Central memory CD8-positive, alpha-beta T cell (primary cell): ENCODE measurements around the gene BPIFB3.

Experiments
- ATAC-seq: fragments of 150-1000 bp; cut with Tn5 transposase; replicated peaks from 2 replicates; pipeline ENCODE4 v1.10.0; 2022; ENCODE audit warnings: mild to moderate bottlenecking, moderate FRiP score, moderate number of reproducible peaks; ENCODE audit not compliant: poor library complexity, severe bottlenecking; ENCODE audit errors: extremely low read depth
- DNase-seq, 2 donors: peaks; one replicate each; pipeline ENCODE4 v3.0.0; 2021; ENCODE audit warnings: low spot score in 2 of 2
- H3K27ac Mint-ChIP-seq: one replicate; pipeline ENCODE4 v1.8.0; 2022; ENCODE audit warnings: low read depth, mild to moderate bottlenecking, moderate library complexity, mixed read lengths
- H3K27me3 Mint-ChIP-seq: one replicate; pipeline ENCODE4 v1.8.0; 2022; ENCODE audit warnings: mixed read lengths
- H3K36me3 Mint-ChIP-seq: one replicate; pipeline ENCODE4 v1.8.0; 2022; ENCODE audit warnings: mild to moderate bottlenecking, moderate library complexity, mixed read lengths; ENCODE audit not compliant: insufficient read depth
- H3K4me1 Mint-ChIP-seq: one replicate; pipeline ENCODE4 v1.8.0; 2022; ENCODE audit warnings: mixed read lengths
- H3K4me3 Mint-ChIP-seq: one replicate; pipeline ENCODE4 v1.8.0; 2022; ENCODE audit warnings: mild to moderate bottlenecking, moderate library complexity, mixed read lengths
- H3K9me3 Mint-ChIP-seq: one replicate; pipeline ENCODE4 v1.8.0; 2022; ENCODE audit warnings: mixed read lengths

The BPIFB3 gene

DNA sequence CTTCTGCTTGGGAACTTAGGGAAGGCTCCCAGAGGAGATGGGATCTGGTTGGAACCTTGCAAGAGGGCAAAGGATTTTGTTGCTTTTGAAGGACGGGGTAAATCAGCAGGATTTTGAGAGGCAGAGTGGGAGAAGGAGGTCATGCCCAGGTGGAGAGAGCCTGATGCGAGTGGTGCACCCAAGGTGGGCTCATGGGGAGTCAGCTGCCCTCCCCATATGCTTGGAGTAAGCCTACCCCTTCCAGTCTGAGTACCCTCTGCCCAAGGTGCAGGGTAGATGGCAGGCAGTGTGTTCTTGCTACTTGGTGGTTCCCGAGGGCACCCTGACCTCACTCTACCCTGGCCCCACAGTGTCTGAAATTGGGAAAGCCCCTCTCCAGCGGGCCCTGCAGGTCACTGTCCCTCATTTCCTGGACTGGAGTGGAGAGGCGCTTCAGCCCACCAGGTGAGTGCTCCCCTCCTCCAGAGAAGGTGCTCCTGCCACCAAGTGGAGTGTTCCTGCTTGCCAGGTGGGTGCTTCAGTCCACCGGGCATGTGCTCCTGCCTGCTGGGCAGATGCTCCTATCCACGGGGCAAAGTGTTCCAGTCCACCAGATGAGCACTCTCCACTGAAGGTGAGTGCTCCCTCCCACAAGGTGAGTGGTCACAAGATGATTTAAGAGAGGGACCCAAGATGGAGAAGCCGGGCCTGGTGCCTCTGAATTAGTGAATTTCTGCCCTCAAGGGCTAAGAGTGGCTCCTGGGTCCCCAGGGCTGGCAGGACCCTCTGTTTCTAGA, 42.8 kb upstream of the BPIFB3 start:
- no peaks in the 10 kb centered on the region for H3K9me3 Mint-ChIP-seq
- H3K36me3 Mint-ChIP-seq, result no peaks in the 10 kb centered on the region
- H3K27me3 Mint-ChIP-seq, result no peaks in the 10 kb centered on the region
- H3K4me1 Mint-ChIP-seq, result no peaks in the 10 kb centered on the region
- ATAC-seq (no peak), DNase-seq (no peak)
- no peak overlapping the region for H3K27ac Mint-ChIP-seq
- no peak overlapping the region for H3K4me3 Mint-ChIP-seq

DNA sequence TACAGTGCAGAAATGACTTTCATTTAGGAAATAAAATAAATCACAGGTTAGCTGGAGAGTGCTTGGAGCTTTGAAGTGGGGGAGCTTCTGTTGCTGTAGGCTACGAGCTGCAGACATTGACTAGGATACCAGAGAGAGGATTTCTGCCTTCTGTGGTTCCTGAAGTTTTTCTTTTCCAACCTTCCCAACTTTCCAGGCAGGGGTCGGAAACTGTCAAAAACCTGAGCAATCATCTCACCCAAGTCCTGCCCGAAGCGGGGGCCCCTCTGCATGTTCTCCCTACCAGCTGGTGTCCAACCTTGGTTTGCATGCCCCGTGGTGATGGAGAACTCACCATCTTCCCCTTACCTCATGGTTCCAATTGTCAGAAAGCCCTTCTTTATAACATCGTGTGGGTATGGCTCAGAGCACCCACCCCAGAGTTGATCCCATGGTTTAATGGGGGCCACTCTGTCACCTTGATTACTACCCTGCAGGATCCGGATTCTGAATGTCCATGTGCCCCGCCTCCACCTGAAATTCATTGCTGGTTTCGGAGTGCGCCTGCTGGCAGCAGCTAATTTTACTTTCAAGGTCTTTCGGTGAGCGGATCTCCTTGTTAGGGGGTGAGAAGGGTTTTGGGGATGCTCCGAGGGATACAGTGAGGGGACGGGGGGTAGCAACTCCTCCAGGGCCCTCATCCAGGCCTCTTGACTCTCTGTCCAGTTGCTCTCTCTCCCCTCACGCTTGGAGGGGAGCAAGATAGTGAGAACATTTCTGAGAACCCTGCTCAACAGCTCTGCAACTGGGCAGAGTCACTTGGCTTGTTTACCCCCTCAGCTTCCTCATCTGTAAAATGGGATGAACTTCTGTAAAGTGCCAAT, 41.1 kb upstream of the BPIFB3 start:
- Mint-ChIP-seq H3K27ac (no peak overlapping the region), H3K4me3 (no peak overlapping the region), H3K27me3 (no peaks in the 10 kb centered on the region), H3K9me3 (no peaks in the 10 kb centered on the region), H3K4me1 (peaks cover 9% of the 10 kb centered on the region), H3K36me3 (no peaks in the 10 kb centered on the region)
- no peak for DNase-seq
- ATAC-seq, result no peak

DNA sequence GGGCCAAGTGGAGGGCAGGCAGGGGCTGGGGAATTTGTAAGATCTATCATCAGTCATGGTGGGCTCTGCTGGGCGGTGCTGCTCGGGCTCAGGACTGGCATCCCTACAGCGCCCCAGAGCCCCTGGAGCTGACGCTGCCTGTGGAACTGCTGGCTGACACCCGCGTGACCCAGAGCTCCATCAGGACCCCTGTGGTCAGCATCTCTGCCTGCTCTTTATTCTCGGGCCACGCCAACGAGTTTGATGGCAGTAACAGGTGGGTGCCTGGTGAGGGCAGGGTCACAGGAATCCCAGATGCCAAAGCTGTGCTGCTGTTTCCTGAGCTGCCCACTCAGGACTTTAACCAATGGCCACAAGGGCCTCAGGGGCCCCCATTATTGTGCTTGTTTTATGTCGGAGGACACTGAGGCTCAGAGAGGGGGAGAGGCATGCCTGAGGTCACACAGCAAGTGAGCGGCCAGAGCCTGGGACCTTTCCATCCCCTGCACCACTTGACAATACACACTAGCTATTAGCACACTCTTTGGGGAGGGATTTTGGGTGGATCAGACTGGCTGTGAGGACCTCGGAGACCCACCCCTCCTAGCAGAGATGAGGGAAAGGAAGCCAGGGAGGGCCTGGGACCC, 39.9 kb upstream of the BPIFB3 start:
- no peak overlapping the region for H3K4me3 Mint-ChIP-seq
- H3K4me1 Mint-ChIP-seq, result peaks cover 9% of the 10 kb centered on the region
- no peaks in the 10 kb centered on the region for H3K27me3 Mint-ChIP-seq

DNA sequence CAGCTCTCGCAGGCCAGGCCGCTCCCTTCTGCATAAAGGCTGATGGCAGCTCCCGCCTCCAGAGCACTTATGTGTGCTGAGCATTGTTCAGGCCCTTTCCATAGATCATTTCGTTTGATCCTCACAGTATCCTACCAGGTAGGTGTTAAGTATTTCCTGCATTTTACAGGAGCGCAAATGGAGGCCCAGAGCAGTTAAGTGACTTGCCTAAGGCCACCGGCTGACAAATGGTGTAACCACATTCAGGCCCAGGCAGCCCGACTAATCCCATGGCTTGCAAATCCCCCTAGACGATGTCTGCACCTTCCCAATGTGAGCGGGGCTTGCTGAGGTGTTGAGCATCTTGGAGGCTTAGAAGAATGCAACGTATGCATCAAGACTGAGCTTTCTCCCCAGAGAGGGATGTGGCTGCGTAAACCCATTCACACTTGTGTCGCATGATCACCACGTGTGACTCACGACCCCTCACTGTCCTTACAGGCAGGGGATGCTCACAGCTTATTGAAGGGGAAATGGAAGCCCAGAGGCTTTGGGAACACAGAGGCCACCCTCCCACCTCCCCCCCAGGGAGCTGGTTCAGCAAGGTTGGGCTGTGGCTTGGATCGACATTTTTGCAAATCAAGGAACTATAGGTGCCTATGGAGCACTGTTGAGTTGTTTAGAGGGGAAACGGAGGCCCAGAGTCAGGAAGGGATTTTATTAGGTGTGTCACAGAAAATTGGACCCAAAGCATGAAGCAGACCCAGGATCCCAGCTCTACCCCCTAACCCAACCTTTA, 39.2 kb upstream of the BPIFB3 start:
- Mint-ChIP-seq H3K4me1 (peaks cover 9% of the 10 kb centered on the region), H3K27ac (no peak overlapping the region), H3K27me3 (no peaks in the 10 kb centered on the region), H3K9me3 (no peaks in the 10 kb centered on the region), H3K4me3 (no peak overlapping the region), H3K36me3 (peaks cover 2% of the 10 kb centered on the region)
- ATAC-seq, result no peak
- no peak for DNase-seq

More for the DNA sequence above, 39.9 kb upstream of the BPIFB3 start:
- H3K36me3 Mint-ChIP-seq, result peaks cover 2% of the 10 kb centered on the region
- DNase-seq (no peak), ATAC-seq (no peak)
- H3K27ac Mint-ChIP-seq, result no peak overlapping the region
- no peaks in the 10 kb centered on the region for H3K9me3 Mint-ChIP-seq

DNA sequence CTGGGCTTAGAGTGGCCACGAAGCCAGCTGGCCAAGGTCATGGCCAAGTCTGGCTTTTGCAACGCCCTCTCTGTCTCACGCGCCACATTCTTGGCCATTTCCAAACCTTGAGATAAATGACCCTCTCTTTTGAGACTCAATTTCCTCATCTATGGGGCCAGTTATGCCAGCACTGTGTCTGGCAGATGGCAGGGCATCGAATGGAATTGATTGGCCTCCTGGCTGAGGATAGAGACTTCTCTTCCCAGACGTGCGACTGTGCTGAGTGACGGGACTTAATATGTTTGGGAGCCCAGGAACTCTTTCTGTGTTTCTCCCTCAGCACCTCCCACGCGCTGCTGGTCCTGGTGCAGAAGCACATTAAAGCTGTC, 38.6 kb upstream of the BPIFB3 start:
- ATAC-seq, result no peak
- H3K9me3 Mint-ChIP-seq, result no peaks in the 10 kb centered on the region
- H3K4me1 Mint-ChIP-seq, result peaks cover 9% of the 10 kb centered on the region
- no peaks in the 10 kb centered on the region for H3K27me3 Mint-ChIP-seq
- H3K36me3 Mint-ChIP-seq, result peaks cover 2% of the 10 kb centered on the region
- no peak overlapping the region for H3K4me3 Mint-ChIP-seq
- no peak overlapping the region for H3K27ac Mint-ChIP-seq
- no peak for DNase-seq

DNA sequence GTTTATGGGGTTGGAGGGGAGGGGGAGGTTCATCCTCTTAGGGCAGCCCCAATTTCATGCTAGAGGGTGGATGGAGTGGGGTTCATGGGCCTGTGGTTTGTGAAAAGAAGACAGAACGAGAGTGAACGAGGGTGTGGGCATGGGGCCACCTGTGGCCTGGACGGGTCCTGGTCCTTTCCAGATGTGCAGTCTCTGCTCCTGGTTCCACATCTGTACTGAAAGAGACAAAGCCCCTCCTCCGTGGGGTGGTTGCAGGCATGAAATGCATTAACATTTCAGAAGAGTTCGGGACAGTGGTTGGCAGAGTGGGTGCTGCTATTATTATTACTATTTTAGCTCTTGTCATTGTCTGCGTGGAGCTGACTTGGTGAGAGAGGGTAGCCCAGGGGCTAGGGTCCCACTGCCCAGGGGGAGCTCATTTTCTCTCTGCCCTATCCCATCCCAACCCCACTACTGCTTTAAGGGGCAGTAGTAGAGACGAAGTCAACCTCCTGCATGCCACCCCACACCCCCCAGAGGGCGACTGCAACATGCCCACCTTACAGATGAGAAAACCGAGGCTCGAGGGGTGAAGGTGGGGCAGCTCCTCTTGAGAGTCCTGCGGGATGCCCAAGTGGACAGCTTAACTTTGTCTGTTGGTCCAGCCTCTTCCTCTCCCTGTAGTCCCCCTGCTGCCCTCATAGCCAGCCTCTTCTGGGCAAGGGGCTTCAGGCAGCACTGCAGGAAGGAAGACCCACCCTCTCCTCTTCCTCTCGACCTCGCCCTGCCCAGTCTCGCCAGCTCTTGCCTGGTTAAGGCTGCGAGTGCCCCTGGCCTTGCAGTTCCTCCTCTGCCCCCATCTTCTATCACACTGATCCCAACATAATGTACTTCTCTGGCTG, 37.8 kb upstream of the BPIFB3 start:
- ATAC-seq, result no peak
- Mint-ChIP-seq H3K27ac (no peak overlapping the region), H3K27me3 (no peaks in the 10 kb centered on the region), H3K36me3 (peaks cover 2% of the 10 kb centered on the region), H3K4me1 (peaks cover 9% of the 10 kb centered on the region), H3K9me3 (no peaks in the 10 kb centered on the region), H3K4me3 (no peak overlapping the region)
- no peak for DNase-seq

DNA sequence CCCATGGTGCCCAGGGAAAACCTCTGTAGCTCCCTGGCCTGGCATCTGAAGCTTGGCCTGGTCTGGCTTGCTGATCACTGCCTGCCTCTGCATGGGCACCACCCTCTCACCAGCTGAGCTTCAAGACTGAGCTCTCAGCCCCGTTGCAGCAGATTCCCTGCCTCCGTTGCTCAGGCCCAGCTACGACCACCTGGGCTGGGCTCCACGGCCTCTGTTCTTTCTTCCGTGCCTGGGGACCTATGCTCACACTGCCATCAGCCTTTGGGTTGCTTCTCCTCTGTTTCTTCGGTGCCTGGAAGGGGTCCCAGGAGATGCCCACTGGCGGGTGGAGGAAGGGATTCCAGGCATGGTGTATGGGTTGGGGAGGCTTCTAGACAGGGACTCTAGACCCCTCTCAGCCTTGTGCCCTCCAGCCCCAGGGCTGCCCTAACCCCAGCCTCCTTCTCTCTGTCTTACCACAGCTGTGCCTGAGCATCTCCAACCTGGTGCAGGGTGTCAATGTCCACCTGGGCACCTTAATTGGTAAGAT, 37.1 kb upstream of the BPIFB3 start:
- Mint-ChIP-seq H3K9me3 (no peaks in the 10 kb centered on the region), H3K4me3 (no peak overlapping the region), H3K27ac (no peak overlapping the region), H3K27me3 (no peaks in the 10 kb centered on the region), H3K36me3 (peaks cover 2% of the 10 kb centered on the region), H3K4me1 (peaks cover 9% of the 10 kb centered on the region)
- no peak for ATAC-seq
- no peak for DNase-seq

DNA sequence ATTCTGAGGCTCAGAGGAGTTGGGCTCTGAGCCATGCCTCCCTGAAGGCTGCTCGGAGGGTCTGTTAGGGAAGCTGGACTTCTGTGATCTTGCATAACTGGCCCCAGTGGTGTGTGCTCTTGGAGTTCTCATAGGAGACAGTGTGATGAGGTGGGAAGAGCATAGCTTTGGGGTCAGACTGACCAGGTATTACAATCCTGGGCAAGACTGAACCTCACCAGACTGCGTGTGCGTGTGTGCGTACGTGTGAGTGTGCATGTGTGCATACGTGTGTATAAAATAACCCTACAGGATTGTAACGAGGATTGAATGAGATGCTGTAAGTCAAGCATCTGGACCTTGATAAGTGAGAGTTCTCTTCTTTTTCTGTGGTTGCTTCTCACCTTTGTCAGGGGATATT, 36.2 kb upstream of the BPIFB3 start:
- Mint-ChIP-seq H3K27me3 (no peaks in the 10 kb centered on the region), H3K27ac (no peak overlapping the region), H3K4me3 (no peak overlapping the region), H3K36me3 (peaks cover 2% of the 10 kb centered on the region), H3K4me1 (peaks cover 9% of the 10 kb centered on the region), H3K9me3 (no peaks in the 10 kb centered on the region)
- DNase-seq (no peak), ATAC-seq (no peak)

DNA sequence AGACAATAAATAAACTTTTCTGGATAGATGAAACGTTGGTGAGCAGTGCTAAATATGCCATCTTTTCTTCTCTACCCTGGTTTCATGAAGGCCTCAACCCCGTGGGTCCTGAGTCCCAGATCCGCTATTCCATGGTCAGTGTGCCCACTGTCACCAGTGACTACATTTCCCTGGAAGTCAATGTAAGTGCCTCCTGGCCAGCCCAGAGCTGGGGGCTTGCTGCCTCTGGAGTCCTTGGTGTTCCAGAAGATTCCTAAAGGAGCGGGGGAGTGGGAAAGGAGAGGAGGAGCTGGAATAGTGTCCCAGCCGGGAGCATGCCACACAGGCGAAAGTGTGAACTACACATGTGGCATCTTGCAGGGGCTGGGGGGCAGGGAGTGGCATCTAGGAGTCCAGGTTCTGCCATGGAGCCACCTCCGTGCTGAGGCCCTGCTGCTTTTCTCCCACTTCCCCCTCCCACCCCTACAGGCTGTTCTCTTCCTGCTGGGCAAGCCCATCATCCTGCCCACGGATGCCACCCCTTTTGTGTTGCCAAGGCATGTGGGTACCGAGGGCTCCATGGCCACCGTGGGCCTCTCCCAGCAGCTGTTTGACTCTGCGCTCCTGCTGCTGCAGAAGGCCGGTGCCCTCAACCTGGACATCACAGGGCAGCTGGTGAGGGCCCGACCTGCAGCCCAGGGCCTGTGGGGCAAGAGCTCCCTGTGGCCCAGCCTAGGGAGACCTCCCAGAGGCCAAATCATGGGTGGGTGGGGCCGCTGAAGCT, 35.4 kb upstream of the BPIFB3 start:
- no peaks in the 10 kb centered on the region for H3K27me3 Mint-ChIP-seq
- peaks cover 2% of the 10 kb centered on the region for H3K36me3 Mint-ChIP-seq
- H3K4me1 Mint-ChIP-seq, result peaks cover 9% of the 10 kb centered on the region
- DNase-seq (no peak), ATAC-seq (no peak)
- H3K4me3 Mint-ChIP-seq, result no peak overlapping the region
- no peaks in the 10 kb centered on the region for H3K9me3 Mint-ChIP-seq
- H3K27ac Mint-ChIP-seq, result peak overlapping the region; percentile 46

DNA sequence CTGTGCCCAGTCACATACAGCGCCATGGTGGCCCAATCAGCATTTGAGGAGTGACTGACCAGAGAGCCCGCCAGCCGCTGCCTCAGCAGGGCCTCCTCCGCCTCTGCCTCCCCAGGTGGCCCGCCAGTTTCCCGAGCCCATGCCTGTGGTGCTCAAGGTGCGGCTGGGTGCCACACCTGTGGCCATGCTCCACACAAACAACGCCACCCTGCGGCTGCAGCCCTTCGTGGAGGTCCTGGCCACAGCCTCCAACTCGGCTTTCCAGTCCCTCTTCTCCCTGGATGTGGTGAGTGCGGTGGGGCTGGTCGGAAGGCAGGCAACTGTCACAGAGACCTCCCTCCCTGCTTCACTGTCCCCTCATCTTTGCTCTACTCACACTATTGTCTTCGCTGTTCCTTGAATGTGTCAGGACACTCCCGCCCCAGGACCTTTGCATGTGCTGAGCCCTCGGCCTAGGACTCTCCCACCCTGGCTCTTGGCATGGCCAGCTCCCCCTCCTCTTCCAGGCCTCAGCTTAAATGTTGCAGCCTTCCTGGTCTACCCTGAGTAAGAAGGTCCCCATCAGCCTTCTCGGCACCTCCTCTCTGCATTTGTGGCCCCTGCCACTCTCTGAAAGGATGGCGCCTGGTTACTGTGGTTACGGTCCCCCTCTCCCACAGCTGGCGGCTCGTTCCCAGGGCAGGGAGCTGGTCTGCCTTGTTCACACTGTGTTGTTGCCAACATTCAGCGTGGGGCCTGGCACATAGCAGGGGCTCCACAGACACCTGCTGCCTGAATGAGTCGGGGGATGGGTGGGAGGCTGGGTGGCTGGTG, 34.0 kb upstream of the BPIFB3 start:
- H3K27me3 Mint-ChIP-seq, result no peaks in the 10 kb centered on the region
- no peak overlapping the region for H3K27ac Mint-ChIP-seq
- ATAC-seq (no peak), DNase-seq (no peak)
- H3K4me1 Mint-ChIP-seq, result peaks cover 9% of the 10 kb centered on the region
- peaks cover 2% of the 10 kb centered on the region for H3K36me3 Mint-ChIP-seq
- no peak overlapping the region for H3K4me3 Mint-ChIP-seq
- no peaks in the 10 kb centered on the region for H3K9me3 Mint-ChIP-seq
